H9 (cell line): ENCODE results near the gene SMTNL2. TPM values are rescaled to one million over a fixed set of nuclear protein-coding genes. Genes with fewer than 3 reads are reported as not detected.

Experiments used
- DNase-seq: peaks from one replicate; pipeline ENCODE4 v3.0.0-alpha.2; 2017
- H2AFZ ChIP-seq: one replicate; pipeline ENCODE4 v1.6.1; 2013; ENCODE audit warnings: mild to moderate bottlenecking, low read length, control low read depth, moderate library complexity
- H2AK5ac ChIP-seq: 2 replicates; pipeline ENCODE4 v1.6.1; 2013; ENCODE audit warnings: low read length, control low read depth, mixed read lengths; ENCODE audit not compliant: insufficient read length
- H2BK120ac ChIP-seq: one replicate; pipeline ENCODE4 v1.6.1; 2013; ENCODE audit warnings: low read depth, mild to moderate bottlenecking, low read length, control low read depth, inconsistent platforms; ENCODE audit not compliant: poor library complexity, severe bottlenecking
- H2BK12ac ChIP-seq: 2 replicates; pipeline ENCODE4 v1.6.1; 2013; ENCODE audit warnings: low read length, control low read depth, mixed read lengths, low read depth; ENCODE audit not compliant: insufficient read length
- H2BK15ac ChIP-seq: 2 replicates; pipeline ENCODE4 v1.6.1; 2013; ENCODE audit warnings: low read depth, low read length, control low read depth
- H2BK20ac ChIP-seq: one replicate; pipeline ENCODE4 v1.6.1; 2013; ENCODE audit warnings: low read depth, mild to moderate bottlenecking, low read length, control low read depth, inconsistent platforms; ENCODE audit not compliant: poor library complexity, severe bottlenecking
- H2BK5ac ChIP-seq: 2 replicates; pipeline ENCODE4 v1.6.1; 2013; ENCODE audit warnings: low read length, control low read depth, mixed read lengths; ENCODE audit not compliant: insufficient read length
- H3K14ac ChIP-seq: 2 replicates; pipeline ENCODE4 v1.6.1; 2013; ENCODE audit warnings: low read length, control low read depth; ENCODE audit not compliant: insufficient read depth
- H3K18ac ChIP-seq: 2 replicates; pipeline ENCODE4 v1.6.1; 2013; ENCODE audit warnings: low read depth, mild to moderate bottlenecking, mixed read lengths, low read length, control low read depth; ENCODE audit not compliant: insufficient read length
- H3K23ac ChIP-seq: 2 replicates; pipeline ENCODE4 v1.6.1; 2013; ENCODE audit warnings: low read length, control low read depth, mixed read lengths, low read depth; ENCODE audit not compliant: insufficient read length
- H3K23me2 ChIP-seq: 2 replicates; pipeline ENCODE4 v1.6.1; 2013; ENCODE audit warnings: low read depth, mild to moderate bottlenecking, mixed read lengths, low read length, control low read depth; ENCODE audit not compliant: insufficient read length, poor library complexity, severe bottlenecking
- H3K27ac ChIP-seq: 2 replicates; pipeline ENCODE4 v1.5.1; 2013; ENCODE audit warnings: low read length, control low read depth, mixed read lengths, low read depth; ENCODE audit not compliant: insufficient read length
- H3K27me3 ChIP-seq: 2 replicates; pipeline ENCODE4 v1.6.1; 2013; ENCODE audit warnings: low read length, control low read depth, inconsistent platforms; ENCODE audit not compliant: insufficient read depth
- H3K4ac ChIP-seq: 2 replicates; pipeline ENCODE4 v1.6.1; 2013; ENCODE audit warnings: low read depth, mild to moderate bottlenecking, control low read depth, inconsistent platforms, low read length, moderate library complexity
- H3K4me1 ChIP-seq: 2 replicates; pipeline ENCODE4 v1.6.1; 2013; ENCODE audit warnings: low read length, control low read depth, inconsistent platforms; ENCODE audit not compliant: insufficient read depth
- H3K4me2 ChIP-seq: 2 replicates; pipeline ENCODE4 v1.6.1; 2013; ENCODE audit warnings: low read length, control low read depth, mixed read lengths; ENCODE audit not compliant: insufficient read length, insufficient read depth
- H3K56ac ChIP-seq: 2 replicates; pipeline ENCODE4 v1.6.1; 2013; ENCODE audit warnings: low read depth, mild to moderate bottlenecking, mixed read lengths, low read length, control low read depth; ENCODE audit not compliant: insufficient read length
- H3K79me1 ChIP-seq: 2 replicates; pipeline ENCODE4 v1.6.1; 2013; ENCODE audit warnings: low read depth, mild to moderate bottlenecking, moderate library complexity, low read length, control low read depth, inconsistent platforms; ENCODE audit not compliant: insufficient read depth, poor library complexity, severe bottlenecking
- H3K79me2 ChIP-seq: 2 replicates; pipeline ENCODE4 v1.6.1; 2013; ENCODE audit warnings: low read length, control low read depth, inconsistent platforms; ENCODE audit not compliant: insufficient read depth
- H3K9ac ChIP-seq: 2 replicates; pipeline ENCODE4 v1.6.1; 2013; ENCODE audit warnings: low read length, control low read depth, mixed read lengths; ENCODE audit not compliant: insufficient read length; ENCODE audit errors: extremely low read depth
- H3K9me3 ChIP-seq: one replicate; pipeline ENCODE4 v1.6.1; 2013; ENCODE audit warnings: low read depth, low read length, inconsistent platforms; ENCODE audit not compliant: control insufficient read depth
- H3T11ph ChIP-seq: one replicate; pipeline ENCODE4 v1.6.1; 2013; ENCODE audit warnings: mild to moderate bottlenecking, low read length, control low read depth, inconsistent platforms
- H4K20me1 ChIP-seq: one replicate; pipeline ENCODE4 v1.6.1; 2013; ENCODE audit not compliant: control insufficient read depth, insufficient read length, insufficient read depth
- H4K5ac ChIP-seq: 2 replicates; pipeline ENCODE4 v1.6.1; 2013; ENCODE audit warnings: low read depth, mild to moderate bottlenecking, mixed read lengths, low read length, control low read depth; ENCODE audit not compliant: insufficient read length
- H4K8ac ChIP-seq: replicated peaks from 2 replicates; pipeline ENCODE4 v1.6.1; 2013; ENCODE audit warnings: low read length, control low read depth, mixed read lengths, low read depth; ENCODE audit not compliant: insufficient read length
- H4K91ac ChIP-seq: 2 replicates; pipeline ENCODE4 v1.6.1; 2013; ENCODE audit warnings: low read depth, mild to moderate bottlenecking, moderate library complexity, mixed read lengths, low read length, control low read depth; ENCODE audit not compliant: insufficient read length
- H3K27ac Mint-ChIP-seq, 3 experiments: 2 replicates in 2 of 3; 3 replicates in 1 of 3; pipeline ENCODE4 v1.8.0; 2020 to 2021; ENCODE audit warnings: mixed read lengths in 3 of 3, mild to moderate bottlenecking in 1 of 3, moderate library complexity in 1 of 3
- H3K27me3 Mint-ChIP-seq: 2 replicates; pipeline ENCODE4 v1.8.0; 2021; ENCODE audit warnings: low read depth, mild to moderate bottlenecking, moderate library complexity, mixed read lengths
- H3K36me3 Mint-ChIP-seq, 3 experiments: 2 replicates in 2 of 3; 3 replicates in 1 of 3; pipeline ENCODE4 v1.8.0; 2020 to 2021; ENCODE audit warnings: low read depth in 3 of 3, mixed read lengths in 3 of 3; ENCODE audit not compliant: insufficient read depth in 1 of 3
- H3K4me1 Mint-ChIP-seq, 2 experiments: 2 replicates each; pipeline ENCODE4 v1.8.0; 2020; ENCODE audit warnings: mixed read lengths in 2 of 2
- H3K4me3 Mint-ChIP-seq, 2 experiments: 2 replicates in 1 of 2; 3 replicates in 1 of 2; pipeline ENCODE4 v1.8.0; 2020 to 2021; ENCODE audit warnings: mild to moderate bottlenecking in 2 of 2, mixed read lengths in 2 of 2, moderate library complexity in 1 of 2
- H3K9me3 Mint-ChIP-seq, 2 experiments: 2 replicates in 1 of 2; 3 replicates in 1 of 2; pipeline ENCODE4 v1.8.0; 2020; ENCODE audit warnings: mild to moderate bottlenecking in 2 of 2, mixed read lengths in 2 of 2, moderate library complexity in 1 of 2
- WGBS: extraction: QIAGEN DNeasy Blood & Tissue Kit; methylation state at CpG from one replicate; pipeline ENCODE4 v1.1.7; 2013; ENCODE audit warnings: missing lambda C conversion rate, low lambda C conversion rate, mixed read lengths; ENCODE audit not compliant: insufficient read length; ENCODE audit errors: extremely low coverage; 5-methylcytosine and 5-hydroxymethylcytosine counted together
- total RNA-seq: library from RNA; stranded (reverse); gene quantifications from 2 replicates; pipeline ENCODE4 v1.2.1, GENCODE V29; 2021
- TF ChIP-seq, protein P1 (sequence below): fragments of 200-600 bp; sonication (generic); conservative IDR thresholded peaks from 3 replicates; pipeline ENCODE4 v1.8.0; 2021; ENCODE audit warnings: antibody characterized with exemption, mild to moderate bottlenecking

SMTNL2 gene
- total RNA-seq, 1 experiment from 2014 or later, result 0.77 TPM

DNA sequence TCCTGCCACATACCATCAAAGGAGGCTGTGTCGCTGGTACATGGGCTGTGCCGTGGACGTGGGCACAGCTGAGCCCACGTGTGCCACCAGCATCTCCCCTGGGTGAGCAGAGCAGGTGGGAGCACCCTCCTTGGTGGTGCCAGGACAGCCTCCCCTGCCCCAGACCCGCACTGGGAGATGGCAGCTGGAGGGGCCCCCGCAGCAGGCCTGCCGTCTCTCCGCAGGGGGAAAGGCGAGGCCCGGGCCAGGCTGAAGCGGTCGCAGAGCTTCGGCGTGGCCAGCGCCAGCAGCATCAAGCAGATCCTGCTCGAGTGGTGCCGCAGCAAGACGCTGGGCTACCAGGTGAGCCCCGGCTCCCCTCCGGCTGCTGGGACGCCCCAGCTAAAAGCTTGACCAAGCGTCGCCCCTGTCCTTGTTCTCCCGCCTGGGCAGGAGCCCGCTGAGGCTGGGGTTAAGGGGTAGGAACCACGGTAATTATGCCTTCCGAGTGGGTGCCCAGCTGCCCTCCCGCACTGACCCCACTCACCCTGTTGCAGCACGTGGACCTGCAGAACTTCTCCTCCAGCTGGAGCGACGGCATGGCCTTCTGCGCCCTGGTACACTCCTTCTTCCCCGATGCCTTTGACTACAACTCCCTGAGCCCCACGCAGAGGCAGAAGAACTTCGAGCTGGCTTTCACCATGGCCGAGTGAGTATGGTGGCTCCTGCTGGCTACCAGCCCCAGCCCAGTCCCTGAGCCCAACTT lies 12.5 kb downstream of the SMTNL2 start:
- no peak overlapping the region for H2BK12ac ChIP-seq
- no peak overlapping the region for H3T11ph ChIP-seq
- peaks cover 3% of the 10 kb centered on the region; the same call in 1 of the 2 replicates for H3K4me1 ChIP-seq
- TF ChIP-seq, protein P1, sequence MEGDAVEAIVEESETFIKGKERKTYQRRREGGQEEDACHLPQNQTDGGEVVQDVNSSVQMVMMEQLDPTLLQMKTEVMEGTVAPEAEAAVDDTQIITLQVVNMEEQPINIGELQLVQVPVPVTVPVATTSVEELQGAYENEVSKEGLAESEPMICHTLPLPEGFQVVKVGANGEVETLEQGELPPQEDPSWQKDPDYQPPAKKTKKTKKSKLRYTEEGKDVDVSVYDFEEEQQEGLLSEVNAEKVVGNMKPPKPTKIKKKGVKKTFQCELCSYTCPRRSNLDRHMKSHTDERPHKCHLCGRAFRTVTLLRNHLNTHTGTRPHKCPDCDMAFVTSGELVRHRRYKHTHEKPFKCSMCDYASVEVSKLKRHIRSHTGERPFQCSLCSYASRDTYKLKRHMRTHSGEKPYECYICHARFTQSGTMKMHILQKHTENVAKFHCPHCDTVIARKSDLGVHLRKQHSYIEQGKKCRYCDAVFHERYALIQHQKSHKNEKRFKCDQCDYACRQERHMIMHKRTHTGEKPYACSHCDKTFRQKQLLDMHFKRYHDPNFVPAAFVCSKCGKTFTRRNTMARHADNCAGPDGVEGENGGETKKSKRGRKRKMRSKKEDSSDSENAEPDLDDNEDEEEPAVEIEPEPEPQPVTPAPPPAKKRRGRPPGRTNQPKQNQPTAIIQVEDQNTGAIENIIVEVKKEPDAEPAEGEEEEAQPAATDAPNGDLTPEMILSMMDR, result no peak
- no peak overlapping the region for H3K4ac ChIP-seq
- H3K9me3 ChIP-seq, result no peaks in the 10 kb centered on the region
- H3K23me2 ChIP-seq, result no peaks in the 10 kb centered on the region
- H4K20me1 ChIP-seq, result no peaks in the 10 kb centered on the region
- no peak overlapping the region for H3K18ac ChIP-seq
- no peaks in the 10 kb centered on the region for H3K79me2 ChIP-seq
- no peak overlapping the region for H2AK5ac ChIP-seq
- H3K9ac ChIP-seq, result no peak overlapping the region
- peaks cover 15% of the 10 kb centered on the region for H3K27me3 Mint-ChIP-seq
- no peak overlapping the region for H3K56ac ChIP-seq
- no peak overlapping the region for H2BK5ac ChIP-seq
- peaks cover 0 to 4% (median 0%) of the 10 kb centered on the region in 3 experiments; a peak in 1 of 7 replicates for H3K36me3 Mint-ChIP-seq
- H2AFZ ChIP-seq, result no peak overlapping the region
- no CpG with 5 or more reads among the region's 36 CpGs for WGBS
- H2BK15ac ChIP-seq, result no peak overlapping the region
- H3K23ac ChIP-seq, result no peak overlapping the region
- no peak overlapping the region for H4K8ac ChIP-seq
- no peak overlapping the region for H2BK120ac ChIP-seq
- no peak for DNase-seq
- H3K27me3 ChIP-seq, result no peaks in the 10 kb centered on the region
- no peak overlapping the region for H3K14ac ChIP-seq
- no peak overlapping the region for H2BK20ac ChIP-seq
- no peak overlapping the region for H3K4me2 ChIP-seq
- H4K91ac ChIP-seq, result no peak overlapping the region
- H3K4me3 Mint-ChIP-seq, result no peak overlapping the region
- peaks cover 28 to 44% of the 10 kb centered on the region in 2 experiments for H3K4me1 Mint-ChIP-seq
- peaks cover 0 to 2% of the 10 kb centered on the region in 2 experiments; a peak in 2 of 5 replicates for H3K9me3 Mint-ChIP-seq
- H4K5ac ChIP-seq, result no peak overlapping the region
- peak overlapping the region in 1 of 3 experiments; percentile 53; a peak in 2 of 7 replicates for H3K27ac Mint-ChIP-seq
- H3K79me1 ChIP-seq, result no peaks in the 10 kb centered on the region
- H3K27ac ChIP-seq, result no peak overlapping the region
